GM21447 (cell line): ENCODE data around the gene CEP70.
"Not testable (repeated sequence)": the region's sequence is repeated elsewhere in the genome, so short reads cannot be mapped to it uniquely, and the experiment has no call there.

Experiments used
- ATAC-seq: cut with Tn5 transposase; IDR thresholded peaks from one replicate; pipeline ENCODE4 v1.9.1; 2021; ENCODE audit not compliant: unreplicated experiment

Gene CEP70

DNA sequence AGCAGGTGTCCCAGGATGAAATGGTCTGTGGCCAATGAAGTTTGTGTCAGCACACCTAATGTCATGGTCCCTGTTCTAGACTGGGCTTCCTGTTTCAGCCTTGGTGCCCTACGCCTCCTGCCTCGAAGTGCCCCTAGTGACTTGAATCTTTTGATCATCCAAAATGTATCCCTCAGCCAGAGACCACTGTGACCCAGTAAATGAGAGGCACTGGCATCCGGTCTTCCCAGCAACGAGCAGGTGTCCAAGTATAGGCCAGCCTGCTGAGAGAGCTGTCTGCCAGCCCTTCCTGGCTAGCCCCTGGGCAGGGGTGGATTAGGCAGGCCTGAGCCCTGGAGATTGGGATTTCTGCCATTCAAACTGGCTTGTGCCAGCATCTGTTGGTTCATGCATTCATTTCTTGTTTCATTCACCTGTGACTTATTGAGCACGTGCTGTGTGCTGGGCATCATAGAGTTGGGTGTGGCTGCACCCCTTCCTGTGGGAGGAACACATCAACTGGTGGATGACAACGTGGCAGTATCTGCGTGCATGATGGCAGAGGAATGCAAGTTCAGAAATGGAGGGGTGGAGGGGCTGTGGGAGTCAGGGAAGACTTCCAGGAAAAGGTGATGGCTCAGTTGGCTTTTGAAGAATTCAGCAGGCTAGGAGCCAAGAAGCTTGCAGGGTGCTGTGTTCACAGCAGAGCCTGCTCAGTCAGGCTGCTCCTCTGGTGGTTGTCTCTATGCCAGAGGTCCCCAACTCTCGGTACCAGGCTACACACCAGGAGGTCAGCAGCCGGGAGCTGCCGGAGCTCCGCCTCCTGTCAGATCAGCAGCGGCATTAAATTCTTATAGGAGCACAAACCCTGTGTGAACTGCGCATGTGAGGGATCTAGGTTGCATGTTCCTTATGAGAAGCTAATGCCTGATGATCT, 138.0 kb downstream of the CEP70 start:
- ATAC-seq: no peak

- not testable (repeated sequence) for ATAC-seq
Measured at GRCh38 chr3:138453940-138454339, 140.1 kb downstream of the CEP70 start.

GRCh38 chr3:138452436-138452835, 141.6 kb downstream of the CEP70 start:
- ATAC-seq: no peak

GRCh38 chr3:138451595-138452162, 142.4 kb downstream of the CEP70 start:
- no peak for ATAC-seq

DNA sequence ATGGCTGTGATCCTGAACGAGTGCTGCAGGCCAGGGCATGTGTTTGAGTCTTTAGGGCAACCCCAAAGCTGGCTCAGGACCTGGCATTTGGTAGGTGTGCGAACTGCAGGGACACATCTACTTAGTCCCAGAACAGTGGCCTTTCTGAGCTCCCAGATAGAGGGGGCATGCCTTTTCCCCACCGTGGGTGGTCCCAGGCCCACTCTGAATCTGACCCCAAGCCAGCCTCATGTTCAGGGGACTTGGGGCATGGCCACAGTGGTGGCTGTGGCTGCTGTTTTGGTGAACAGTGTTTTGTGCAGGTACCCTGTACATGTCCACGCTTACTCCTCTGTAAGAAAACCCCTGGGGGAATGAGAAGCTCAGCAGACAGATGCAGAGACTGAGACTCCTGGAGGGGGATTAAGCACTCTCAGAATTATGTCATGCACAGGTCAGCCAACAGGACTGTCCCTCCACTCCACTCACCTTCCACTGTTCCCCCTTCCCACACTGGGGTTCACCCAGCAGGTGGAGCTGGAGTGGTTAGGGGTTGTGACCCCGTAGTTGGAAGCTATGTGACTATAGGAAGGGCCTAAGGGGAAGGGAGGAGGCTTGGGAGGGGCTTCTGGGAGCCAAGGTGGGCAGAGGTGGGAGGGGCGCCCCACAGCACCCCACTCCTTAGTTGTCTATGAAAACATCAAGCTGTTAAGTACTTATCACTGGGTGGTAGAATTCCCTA, 143.2 kb downstream of the CEP70 start:
- no peak for ATAC-seq

GRCh38 chr3:138450181-138450580, 143.9 kb downstream of the CEP70 start:
- ATAC-seq: no peak

DNA sequence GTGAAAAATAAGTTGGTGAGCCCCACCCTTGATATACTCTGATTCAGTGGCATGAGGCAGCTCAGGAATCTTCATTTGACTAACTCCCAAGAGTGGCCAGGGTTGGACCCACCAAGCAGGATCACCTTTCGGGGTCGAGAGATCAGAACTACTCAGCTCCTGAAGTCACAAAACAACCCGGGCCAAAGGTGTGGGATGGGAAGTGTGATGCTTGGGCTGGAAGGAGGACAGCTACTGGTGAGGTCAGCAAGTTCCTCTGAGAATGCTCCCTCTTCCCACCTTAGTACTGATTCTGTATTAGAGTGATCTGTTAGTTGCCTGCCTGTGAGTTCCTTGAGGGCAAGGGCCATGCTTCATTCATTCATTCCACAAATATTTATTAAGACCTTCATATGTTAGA, 144.6 kb downstream of the CEP70 start:
- no peak for ATAC-seq

DNA sequence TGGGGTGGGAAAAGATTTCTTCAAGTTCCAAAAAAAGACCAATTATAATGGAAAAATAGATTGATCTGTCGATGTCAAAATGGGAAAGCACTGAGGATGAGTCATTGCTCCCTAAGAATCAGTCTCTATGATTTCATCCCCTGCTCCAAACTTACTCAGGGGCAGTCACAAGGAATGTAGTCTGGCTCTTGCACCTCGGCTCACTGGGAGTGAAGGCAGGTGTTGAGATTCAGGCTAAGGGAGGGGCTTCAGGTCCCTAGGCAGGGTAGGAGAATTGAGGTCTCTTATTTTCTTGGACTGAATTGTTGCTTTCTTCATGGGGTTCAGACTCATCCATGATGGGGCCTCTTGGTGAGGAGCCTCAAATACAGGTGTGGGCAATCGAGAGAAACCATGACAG, 145.4 kb downstream of the CEP70 start:
- no peak for ATAC-seq

DNA sequence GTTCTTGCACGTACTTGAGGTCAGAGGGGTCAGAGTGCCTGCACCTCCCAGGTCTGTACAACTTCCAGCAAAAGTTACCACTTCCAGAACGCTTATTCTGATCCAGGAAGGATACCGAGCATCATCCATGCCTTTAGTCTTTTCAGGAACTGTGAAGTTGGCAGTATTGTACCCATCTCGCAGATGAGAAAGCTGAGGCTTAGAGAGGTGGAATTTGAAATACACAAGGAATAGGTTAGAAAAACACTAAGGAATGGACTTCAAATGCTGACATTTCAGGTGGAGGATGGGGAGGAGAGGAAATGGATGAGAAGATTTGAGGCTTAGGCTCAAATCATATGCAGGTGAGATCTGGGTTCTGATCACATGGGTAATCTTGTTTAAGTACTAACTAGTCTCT, 148.4 kb downstream of the CEP70 start:
- ATAC-seq: no peak

DNA sequence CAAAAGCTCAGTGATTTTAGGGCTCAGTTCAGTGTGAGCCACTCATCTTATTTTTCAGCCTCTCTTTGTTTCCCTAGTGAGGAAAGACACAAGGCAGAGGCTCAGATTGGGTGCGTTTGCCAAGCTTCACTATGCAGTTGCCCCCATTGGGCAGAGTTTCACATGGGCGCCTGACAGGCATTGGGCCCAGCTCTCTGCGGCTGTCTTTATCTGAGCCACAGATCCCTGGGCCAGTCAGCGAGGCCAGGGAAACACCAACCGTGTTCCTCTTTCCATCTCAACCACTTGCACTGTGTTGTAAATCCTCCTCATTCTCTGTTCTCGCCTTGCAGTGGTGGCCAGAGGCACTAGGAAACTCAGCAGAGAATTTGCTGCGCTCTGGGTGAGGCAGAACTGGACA, 148.8 kb downstream of the CEP70 start:
- ATAC-seq: no peak
